GM18526 (cell line): Measurements from ENCODE around the gene IGF2BP1.

ENCODE experiments used
- POLR2A ChIP-seq: IDR thresholded peaks from 3 replicates; pipeline ENCODE4 v1.6.1; 2011; ENCODE audit not compliant: insufficient read length; ENCODE audit errors: extremely low read depth

Gene IGF2BP1

DNA sequence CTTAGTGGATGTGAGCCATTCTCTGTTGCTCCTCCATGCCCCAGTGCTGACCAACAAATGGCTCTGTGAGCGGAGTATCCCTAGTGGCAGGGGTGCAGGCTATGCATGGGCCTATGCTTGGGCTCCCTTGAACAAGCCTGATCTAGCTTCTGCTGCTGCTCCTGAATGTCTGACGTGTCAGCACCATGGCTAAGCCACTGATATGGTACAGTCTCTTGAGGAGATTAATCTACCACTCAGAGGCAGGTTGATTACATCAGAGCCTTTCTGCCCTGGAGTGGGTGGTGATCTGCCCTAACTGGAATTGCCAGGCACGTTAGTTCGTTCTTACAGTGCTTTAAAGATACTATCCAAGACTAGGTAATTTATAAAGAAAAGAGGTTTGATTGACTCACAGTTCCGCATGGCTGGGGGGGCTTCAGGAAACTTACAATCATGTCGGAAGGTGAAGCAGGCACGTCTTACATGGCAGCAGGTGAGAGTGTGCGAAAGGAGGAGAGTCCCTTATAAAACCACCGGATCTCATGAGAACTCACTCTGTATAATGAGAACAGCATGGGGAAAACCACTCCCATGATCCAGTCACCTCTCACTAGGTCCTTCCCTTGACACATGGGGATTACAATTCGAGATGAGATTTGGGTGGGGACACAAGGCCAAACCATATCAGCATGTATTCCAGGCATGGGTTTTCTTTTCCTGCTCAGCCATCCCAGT, 93.9 kb downstream of the IGF2BP1 start:
- no peak for TF ChIP-seq POLR2A

DNA sequence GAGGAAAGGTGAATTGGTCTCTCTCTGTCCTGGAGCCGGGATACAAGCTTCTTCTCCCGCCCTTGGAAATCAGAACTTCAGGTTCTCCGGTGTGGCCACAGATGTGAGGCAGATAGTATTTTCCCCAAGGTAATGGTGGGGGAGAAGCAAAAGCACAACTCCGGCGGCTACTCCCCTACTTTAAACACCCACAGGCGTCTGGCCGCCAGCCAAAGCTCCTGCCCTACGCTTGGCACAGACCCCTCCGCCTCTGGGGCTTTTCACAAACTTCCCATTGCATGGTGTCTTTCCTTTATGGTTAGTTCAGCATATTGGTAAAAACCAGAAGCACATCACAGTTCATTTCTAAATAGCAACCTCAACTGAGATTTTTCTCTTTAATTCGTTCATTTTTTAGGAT, 95.9 kb downstream of the IGF2BP1 start:
- no peak for TF ChIP-seq POLR2A

DNA sequence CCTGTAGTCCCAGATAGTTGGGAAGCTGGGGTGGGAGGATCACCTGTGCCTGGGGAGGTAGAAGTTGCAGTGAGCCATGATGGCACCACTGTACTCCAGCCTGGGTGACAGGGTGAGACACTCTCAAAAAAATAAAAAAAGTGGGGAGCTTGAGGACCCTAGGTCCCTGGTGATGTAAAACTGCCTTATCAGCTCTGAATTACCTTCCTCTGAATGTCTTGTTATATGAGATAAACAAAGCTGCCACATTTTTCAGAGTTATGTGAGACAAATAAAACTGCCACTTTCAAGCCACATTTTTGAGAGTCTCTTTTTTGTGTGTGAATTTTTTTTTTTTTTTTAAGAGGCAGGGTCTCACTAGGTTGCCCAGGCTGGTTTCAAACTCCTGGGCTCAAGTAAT, 103.4 kb downstream of the IGF2BP1 start:
- TF ChIP-seq POLR2A = no peak

DNA sequence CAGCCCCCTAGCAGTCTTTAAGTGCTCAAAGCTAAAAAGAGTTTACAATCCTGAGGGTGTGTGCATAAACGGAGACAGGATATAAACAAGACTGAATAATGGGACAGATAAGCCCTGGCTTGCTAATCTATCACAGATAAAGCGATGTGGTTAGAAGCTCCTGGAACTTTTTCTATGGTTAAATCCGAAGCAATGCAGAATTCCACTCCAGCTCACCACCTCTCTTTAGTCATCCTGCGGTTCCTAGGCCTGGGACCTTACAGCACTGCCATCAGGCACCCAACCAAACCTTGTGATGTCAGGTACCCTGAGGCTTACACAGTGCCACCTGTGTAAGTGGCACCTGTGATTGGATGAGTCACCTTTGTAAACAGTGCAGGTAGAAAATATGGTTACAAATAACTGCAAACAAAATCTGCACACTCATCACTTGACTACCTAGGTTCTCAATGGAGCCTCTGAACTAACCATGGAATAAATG, 103.9 kb downstream of the IGF2BP1 start:
- no peak for TF ChIP-seq POLR2A

DNA sequence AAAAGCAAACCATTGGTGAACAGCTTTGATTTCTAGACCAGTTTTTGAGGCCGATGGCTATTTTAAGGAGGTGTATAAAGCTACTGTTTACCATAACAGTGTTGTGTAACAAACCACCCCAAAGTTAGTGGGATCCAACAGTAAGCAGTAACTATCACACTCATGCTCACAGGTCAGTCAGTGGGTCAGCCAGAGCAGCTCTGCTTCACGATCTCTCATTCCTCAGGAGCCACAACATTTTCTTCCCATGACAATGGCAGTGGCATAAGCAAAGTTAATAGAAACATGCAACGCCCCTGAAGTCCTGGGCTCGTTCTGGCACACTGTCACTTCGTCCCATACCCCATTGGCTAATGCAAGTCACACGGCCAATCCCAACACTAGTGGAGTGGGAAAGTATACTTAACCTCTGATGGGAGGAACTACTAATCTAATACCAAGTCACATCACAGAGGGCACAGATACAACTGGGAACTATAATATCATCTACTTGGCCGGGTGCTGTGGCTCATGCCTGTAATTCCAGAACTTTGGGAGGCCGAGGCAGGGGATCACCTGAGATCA, 107.4 kb downstream of the IGF2BP1 start:
- no peak for TF ChIP-seq POLR2A
